ENCODE data around the gene LMX1B.

The LMX1B gene

GRCh38 chr9:126692759-126693427 lies 79.2 kb downstream of the LMX1B start:
- H3K4me3 ChIP-seq (replicated peaks; ENCODE audit: insufficient read depth, low read length), result no peak overlapping the region
- no peak overlapping the region for H3K27ac ChIP-seq (replicated peaks)
- no peaks in the 10 kb centered on the region for H3K27me3 ChIP-seq (ENCODE audit: insufficient read depth, poor library complexity, severe bottlenecking)
- TF ChIP-seq REST (IDR thresholded peaks at IDR 0.05; ENCODE audit: insufficient replicate concordance, low read depth), result no peak
- no peak for TF ChIP-seq POLR2AphosphoS5 (IDR thresholded peaks at IDR 0.05; ENCODE audit: low read depth)
- TF ChIP-seq GABPA (IDR thresholded peaks at IDR 0.05; ENCODE audit: low read depth), result no peak
- TF ChIP-seq CTCF (IDR thresholded peaks at IDR 0.05; ENCODE audit: insufficient read depth, low read length), result no peak
- TF ChIP-seq SPI1 (IDR thresholded peaks at IDR 0.05; ENCODE audit: borderline replicate concordance, low read depth), result no peak
- DNase-seq (ENCODE audit: low read depth in 1 of 2, low spot score in 1 of 2), result no peak

GRCh38 chr9:126693428-126693944 lies 79.8 kb downstream of the LMX1B start:
- no peak overlapping the region for H3K4me3 ChIP-seq (replicated peaks; ENCODE audit: insufficient read depth, low read length)
- no peak for TF ChIP-seq SPI1 (IDR thresholded peaks at IDR 0.05; ENCODE audit: borderline replicate concordance, low read depth)
- TF ChIP-seq GABPA (IDR thresholded peaks at IDR 0.05; ENCODE audit: low read depth), result no peak
- no peak for TF ChIP-seq CTCF (IDR thresholded peaks at IDR 0.05; ENCODE audit: insufficient read depth, low read length)
- TF ChIP-seq REST (IDR thresholded peaks at IDR 0.05; ENCODE audit: insufficient replicate concordance, low read depth), result no peak
- TF ChIP-seq POLR2AphosphoS5 (IDR thresholded peaks at IDR 0.05; ENCODE audit: low read depth), result no peak
- no peak for DNase-seq (ENCODE audit: low read depth in 1 of 2, low spot score in 1 of 2)
- no peaks in the 10 kb centered on the region for H3K27me3 ChIP-seq (ENCODE audit: insufficient read depth, poor library complexity, severe bottlenecking)
- no peak overlapping the region for H3K27ac ChIP-seq (replicated peaks)

- H3K27me3 ChIP-seq (ENCODE audit: insufficient read depth, poor library complexity, severe bottlenecking), result peaks cover 2% of the 10 kb centered on the region
- DNase-seq (ENCODE audit: low read depth in 1 of 2, low spot score in 1 of 2), result no peak
- TF ChIP-seq GABPA (IDR thresholded peaks at IDR 0.05; ENCODE audit: low read depth) (no peak), REST (IDR thresholded peaks at IDR 0.05; ENCODE audit: insufficient replicate concordance, low read depth) (no peak), CTCF (IDR thresholded peaks at IDR 0.05; ENCODE audit: insufficient read depth, low read length) (no peak), POLR2AphosphoS5 (IDR thresholded peaks at IDR 0.05; ENCODE audit: low read depth) (no peak), SPI1 (IDR thresholded peaks at IDR 0.05; ENCODE audit: borderline replicate concordance, low read depth) (no peak)
Observed at GRCh38 chr9:126694206-126695081, 80.7 kb downstream of the LMX1B start.

More at GRCh38 chr9:126694206-126695081, 80.7 kb downstream of the LMX1B start:
- Histone ChIP-seq H3K4me3 (replicated peaks; ENCODE audit: insufficient read depth, low read length) (no peak overlapping the region), H3K27ac (replicated peaks) (no peak overlapping the region)
